Hematopoietic multipotent progenitor cell treated with erythropoietin and hydrocortisone succinate and interleukin-3 and kit ligand, for 4 days (in vitro differentiated cells): ENCODE measurements around the gene FLT4.

Source experiments
- DNase-seq: peaks from one replicate; pipeline ENCODE4 v3.0.0-alpha.2; 2015

The FLT4 gene

GRCh38 chr5:180603076-180603594 lies 46.3 kb downstream of the FLT4 start:
- no peak for DNase-seq

DNA sequence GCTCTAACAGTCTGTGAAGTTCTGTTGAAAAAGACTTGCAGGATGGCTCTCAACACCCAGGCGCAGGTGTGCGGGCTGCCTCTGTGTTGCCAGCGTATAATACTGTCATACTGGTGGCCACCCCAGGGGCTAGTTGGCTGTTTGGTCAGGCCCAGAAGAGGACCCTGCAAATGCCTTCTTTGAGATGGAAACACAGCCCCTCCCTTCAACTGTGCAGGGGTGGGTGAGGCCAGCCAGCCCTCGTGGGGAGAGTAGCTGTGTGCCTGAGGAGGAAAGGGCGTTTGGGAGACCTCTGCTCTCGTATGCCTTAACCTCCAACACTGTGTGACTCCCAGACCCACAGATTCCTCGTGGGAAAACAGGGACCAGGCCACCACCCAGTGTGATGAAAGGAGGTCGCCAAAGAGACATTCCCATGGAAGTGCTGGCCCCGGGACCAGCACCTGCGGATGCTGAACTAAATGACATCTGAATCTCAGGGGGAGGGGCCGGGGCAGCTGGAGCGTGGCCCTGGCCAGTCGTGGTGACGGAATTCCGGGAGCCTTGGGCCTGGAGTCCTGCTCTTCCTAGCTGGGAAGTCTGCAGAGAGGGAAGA lies 46.8 kb downstream of the FLT4 start:
- DNase-seq: no peak

GRCh38 chr5:180601591-180602480 lies 47.6 kb downstream of the FLT4 start:
- no peak for DNase-seq

DNA sequence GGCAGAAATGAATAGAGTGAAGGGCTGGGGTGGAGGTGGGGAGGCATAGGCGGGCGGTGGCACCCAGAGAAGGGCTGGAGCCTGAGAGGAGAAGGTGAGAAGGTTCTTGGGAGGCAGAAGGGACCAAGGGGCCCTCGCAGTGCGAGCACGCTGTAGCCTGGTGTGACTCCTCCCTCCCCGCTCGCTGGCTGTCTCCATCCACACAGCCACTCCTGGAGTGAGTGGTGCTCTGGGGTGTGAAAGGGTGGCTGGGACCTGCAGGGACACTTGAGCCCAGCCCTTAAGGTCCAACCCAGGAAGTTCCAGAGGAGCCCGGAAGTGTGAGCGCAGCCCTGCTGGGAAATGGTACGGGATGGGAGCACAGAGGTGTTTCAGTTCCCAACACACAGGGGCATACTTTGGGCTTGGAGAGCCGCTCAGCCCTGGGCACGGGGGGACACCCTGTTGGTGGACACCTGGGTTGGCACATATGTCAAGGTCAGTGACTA lies 48.8 kb downstream of the FLT4 start:
- DNase-seq: no peak

DNA sequence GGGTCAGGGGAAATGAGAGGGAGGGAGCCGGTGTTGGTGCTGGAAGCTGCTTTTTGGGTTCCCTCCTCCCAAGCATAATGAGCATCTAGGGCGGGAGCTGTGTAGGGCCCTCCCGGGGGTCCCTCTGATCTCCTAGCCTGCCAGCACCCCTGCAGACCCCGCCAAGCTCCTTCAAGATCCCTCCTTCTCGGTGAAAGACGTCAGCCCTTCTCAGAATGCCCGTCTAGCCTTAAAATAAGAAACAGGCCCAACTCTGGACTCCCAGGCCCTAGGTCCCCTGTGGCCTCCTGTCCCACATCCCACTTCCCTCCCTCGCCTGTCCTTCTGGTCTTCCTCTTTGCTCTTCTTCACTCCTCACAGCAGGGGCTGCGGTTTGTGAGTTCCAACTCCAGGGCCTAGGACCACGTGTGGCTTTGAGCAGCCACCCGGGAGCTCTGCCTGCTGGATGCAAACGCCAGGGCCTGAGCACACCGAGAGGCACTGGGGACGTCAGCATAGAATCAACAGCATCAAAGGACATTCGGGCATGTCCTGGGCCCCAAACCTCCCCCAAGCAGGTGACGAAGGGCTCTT lies 49.3 kb downstream of the FLT4 start:
- no peak for DNase-seq

DNA sequence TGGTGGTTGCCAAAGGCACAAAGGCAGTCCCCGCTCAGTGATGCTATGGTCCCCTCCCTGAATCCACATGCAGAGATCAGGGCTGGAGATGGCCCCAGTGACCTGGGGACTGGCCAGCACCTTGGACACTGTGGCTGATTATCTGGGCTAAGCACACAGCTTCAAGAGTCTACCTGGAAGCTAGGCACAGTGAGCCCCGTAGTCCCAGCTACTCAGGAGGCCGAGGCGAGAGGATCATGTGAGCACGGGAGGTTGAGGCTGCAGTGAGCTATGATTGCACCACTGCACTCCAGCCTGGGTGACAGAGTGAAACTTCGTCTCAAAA lies 49.8 kb downstream of the FLT4 start:
- no peak for DNase-seq

GRCh38 chr5:180598797-180599589 lies 50.4 kb downstream of the FLT4 start:
- DNase-seq: no peak

GRCh38 chr5:180598316-180598701 lies 51.1 kb downstream of the FLT4 start:
- DNase-seq: no peak

GRCh38 chr5:180596668-180597231 lies 52.6 kb downstream of the FLT4 start:
- no peak for DNase-seq

GRCh38 chr5:180596115-180596667 lies 53.2 kb downstream of the FLT4 start:
- no peak for DNase-seq

GRCh38 chr5:180595381-180596114 lies 53.9 kb downstream of the FLT4 start:
- no peak for DNase-seq

GRCh38 chr5:180595046-180595379 lies 54.4 kb downstream of the FLT4 start:
- DNase-seq: no peak

DNA sequence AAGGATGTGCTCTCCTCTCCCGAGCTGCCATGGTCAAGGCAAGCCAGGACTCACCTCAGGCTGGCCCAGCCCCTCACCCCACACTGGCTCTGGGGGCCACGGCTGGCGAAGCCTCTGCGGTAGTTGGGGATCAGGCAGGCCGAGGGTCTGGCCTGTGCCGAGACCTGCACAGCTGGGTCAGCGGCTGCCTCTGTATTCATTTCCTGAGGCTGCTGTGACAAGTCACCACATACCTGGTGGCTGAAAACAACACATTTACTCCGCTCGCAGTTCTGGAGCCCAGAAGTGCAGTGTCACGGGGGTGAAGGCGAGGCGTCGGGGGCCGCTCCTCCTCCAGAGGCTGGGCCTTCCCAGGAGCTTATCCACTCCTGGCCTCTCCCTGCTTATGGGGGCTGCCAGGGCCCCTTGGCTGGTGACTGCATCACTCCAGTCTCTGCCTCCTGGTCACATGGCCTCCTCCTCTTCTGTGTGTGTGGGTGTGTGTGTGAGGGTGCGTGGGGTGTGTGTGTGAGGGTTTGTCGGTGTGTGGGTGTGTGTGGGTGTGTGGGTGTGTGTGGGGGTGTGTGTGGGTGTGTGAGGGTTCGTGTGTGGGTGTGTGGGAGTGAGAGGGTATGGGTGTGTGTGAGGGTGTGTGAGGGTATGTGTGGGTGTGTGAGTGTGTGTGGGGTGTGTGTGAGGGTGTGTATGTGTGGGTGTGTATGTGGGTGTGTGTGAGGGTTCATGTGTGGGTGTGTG lies 54.9 kb downstream of the FLT4 start:
- no peak for DNase-seq

GRCh38 chr5:180593446-180594206 lies 55.8 kb downstream of the FLT4 start:
- DNase-seq: no peak

- DNase-seq: no peak
Measured at GRCh38 chr5:180592176-180592575, 57.2 kb downstream of the FLT4 start.

- peak; percentile 61 for DNase-seq
Measured at GRCh38 chr5:180591311-180591887, 58.0 kb downstream of the FLT4 start, which contains the start of gene SCGB3A1. TSS of gene SCGB3A1 (minus strand) at chr5:180591499. CDS start at chr5:180591462, 37 bp downstream.

- DNase-seq: no peak
Measured at GRCh38 chr5:180590543-180591310, 58.7 kb downstream of the FLT4 start.

DNA sequence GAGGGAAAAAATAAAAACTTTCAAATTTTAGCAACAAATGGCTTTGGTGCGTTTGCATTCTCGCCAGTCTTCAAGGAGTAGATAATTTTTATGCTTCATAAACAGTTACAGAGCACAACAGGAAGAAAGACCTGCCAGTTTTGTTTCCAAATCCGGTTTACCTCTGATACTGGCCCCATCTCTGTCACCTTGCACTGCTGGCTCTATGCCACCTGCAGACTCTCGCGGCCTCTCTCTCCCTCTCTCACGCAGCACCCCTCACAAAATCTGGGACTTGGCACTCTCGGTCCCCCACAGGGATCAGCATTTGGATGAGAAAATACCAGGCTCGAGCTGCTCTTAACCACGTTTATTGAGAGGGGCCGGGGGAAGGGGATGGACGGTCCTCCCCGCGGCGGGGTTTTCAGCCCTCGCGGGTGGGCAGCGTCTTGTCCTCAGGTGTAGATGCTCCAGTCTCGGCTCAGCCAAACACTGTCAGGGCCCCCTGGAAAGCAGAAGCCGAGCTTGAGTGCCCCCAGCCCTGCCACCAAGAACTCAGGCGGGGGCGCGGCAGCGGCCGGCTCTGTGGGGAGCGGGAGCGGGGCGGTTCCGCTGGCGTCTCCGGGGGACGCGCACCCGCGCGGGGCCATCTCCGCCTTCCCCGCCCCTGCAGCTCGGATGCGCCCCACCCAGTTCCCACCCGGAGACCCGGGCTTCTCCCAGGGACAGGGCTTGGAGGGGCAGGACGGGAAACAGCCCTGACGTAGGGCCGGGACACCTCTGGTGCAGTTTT lies 59.4 kb downstream of the FLT4 start:
- no peak for DNase-seq
